ENCODE data around the gene FGF1.

Gene FGF1

GRCh38 chr5:142692321-142692894, 6.5 kb upstream of the FGF1 start:
- no peaks in the 10 kb centered on the region for H3K36me3 ChIP-seq (ENCODE audit: control insufficient read depth, insufficient read depth, low read length)
- H3K4me3 ChIP-seq (ENCODE audit: low read depth, low read length), result no peak overlapping the region
- H3K27me3 ChIP-seq (ENCODE audit: control insufficient read depth, insufficient read depth, low read length), result no peaks in the 10 kb centered on the region
- H3K4me1 ChIP-seq (ENCODE audit: control insufficient read depth, insufficient read depth, low read length), result no peaks in the 10 kb centered on the region
- H3K9ac ChIP-seq (ENCODE audit: low read depth, low read length), result no peak overlapping the region
- no peaks in the 10 kb centered on the region for H3K9me3 ChIP-seq (ENCODE audit: control insufficient read depth, insufficient read depth, low read length)

GRCh38 chr5:142690667-142691066, 4.8 kb upstream of the FGF1 start:
- Histone ChIP-seq H3K9me3 (ENCODE audit: control insufficient read depth, insufficient read depth, low read length) (no peaks in the 10 kb centered on the region), H3K4me1 (ENCODE audit: control insufficient read depth, insufficient read depth, low read length) (peaks cover 3% of the 10 kb centered on the region), H3K9ac (ENCODE audit: low read depth, low read length) (no peak overlapping the region), H3K36me3 (ENCODE audit: control insufficient read depth, insufficient read depth, low read length) (no peaks in the 10 kb centered on the region), H3K27me3 (ENCODE audit: control insufficient read depth, insufficient read depth, low read length) (no peaks in the 10 kb centered on the region), H3K4me3 (ENCODE audit: low read depth, low read length) (no peak overlapping the region)

- Histone ChIP-seq H3K4me1 (ENCODE audit: control insufficient read depth, insufficient read depth, low read length) (peaks cover 17% of the 10 kb centered on the region), H3K27me3 (ENCODE audit: control insufficient read depth, insufficient read depth, low read length) (no peaks in the 10 kb centered on the region), H3K9ac (ENCODE audit: low read depth, low read length) (no peak overlapping the region), H3K4me3 (ENCODE audit: low read depth, low read length) (no peak overlapping the region), H3K36me3 (ENCODE audit: control insufficient read depth, insufficient read depth, low read length) (no peaks in the 10 kb centered on the region), H3K9me3 (ENCODE audit: control insufficient read depth, insufficient read depth, low read length) (no peaks in the 10 kb centered on the region)
Measured at GRCh38 chr5:142689081-142689480, 3.2 kb upstream of the FGF1 start.

- no peak overlapping the region for H3K4me3 ChIP-seq (ENCODE audit: low read depth, low read length)
- no peaks in the 10 kb centered on the region for H3K36me3 ChIP-seq (ENCODE audit: control insufficient read depth, insufficient read depth, low read length)
- peaks cover 20% of the 10 kb centered on the region for H3K4me1 ChIP-seq (ENCODE audit: control insufficient read depth, insufficient read depth, low read length)
Measured at GRCh38 chr5:142688281-142688989, 2.5 kb upstream of the FGF1 start.

GRCh38 chr5:142686968-142687367, 1.1 kb upstream of the FGF1 start:
- peaks cover 25% of the 10 kb centered on the region for H3K4me1 ChIP-seq (ENCODE audit: control insufficient read depth, insufficient read depth, low read length)
- H3K9me3 ChIP-seq (ENCODE audit: control insufficient read depth, insufficient read depth, low read length), result no peaks in the 10 kb centered on the region
- H3K9ac ChIP-seq (ENCODE audit: low read depth, low read length), result no peak overlapping the region
- no peaks in the 10 kb centered on the region for H3K27me3 ChIP-seq (ENCODE audit: control insufficient read depth, insufficient read depth, low read length)
- no peak overlapping the region for H3K4me3 ChIP-seq (ENCODE audit: low read depth, low read length)
- H3K36me3 ChIP-seq (ENCODE audit: control insufficient read depth, insufficient read depth, low read length), result no peaks in the 10 kb centered on the region

More at GRCh38 chr5:142688281-142688989, 2.5 kb upstream of the FGF1 start:
- no peaks in the 10 kb centered on the region for H3K27me3 ChIP-seq (ENCODE audit: control insufficient read depth, insufficient read depth, low read length)
- H3K9ac ChIP-seq (ENCODE audit: low read depth, low read length), result no peak overlapping the region
- H3K9me3 ChIP-seq (ENCODE audit: control insufficient read depth, insufficient read depth, low read length), result no peaks in the 10 kb centered on the region

- Histone ChIP-seq H3K27me3 (ENCODE audit: control insufficient read depth, insufficient read depth, low read length) (no peaks in the 10 kb centered on the region), H3K9me3 (ENCODE audit: control insufficient read depth, insufficient read depth, low read length) (no peaks in the 10 kb centered on the region), H3K9ac (ENCODE audit: low read depth, low read length) (no peak overlapping the region), H3K36me3 (ENCODE audit: control insufficient read depth, insufficient read depth, low read length) (no peaks in the 10 kb centered on the region), H3K4me1 (ENCODE audit: control insufficient read depth, insufficient read depth, low read length) (peaks cover 25% of the 10 kb centered on the region), H3K4me3 (ENCODE audit: low read depth, low read length) (no peak overlapping the region)
Measured at GRCh38 chr5:142686210-142686734, 382 bp upstream of the FGF1 start.

GRCh38 chr5:142684508-142685041, 1.3 kb downstream of the FGF1 start:
- Histone ChIP-seq H3K4me1 (ENCODE audit: control insufficient read depth, insufficient read depth, low read length) (peaks cover 25% of the 10 kb centered on the region), H3K27me3 (ENCODE audit: control insufficient read depth, insufficient read depth, low read length) (no peaks in the 10 kb centered on the region), H3K36me3 (ENCODE audit: control insufficient read depth, insufficient read depth, low read length) (no peaks in the 10 kb centered on the region), H3K4me3 (ENCODE audit: low read depth, low read length) (no peak overlapping the region), H3K9me3 (ENCODE audit: control insufficient read depth, insufficient read depth, low read length) (no peaks in the 10 kb centered on the region), H3K9ac (ENCODE audit: low read depth, low read length) (no peak overlapping the region)

GRCh38 chr5:142683881-142684505, 1.9 kb downstream of the FGF1 start:
- Histone ChIP-seq H3K4me3 (ENCODE audit: low read depth, low read length) (no peak overlapping the region), H3K27me3 (ENCODE audit: control insufficient read depth, insufficient read depth, low read length) (no peaks in the 10 kb centered on the region), H3K36me3 (ENCODE audit: control insufficient read depth, insufficient read depth, low read length) (no peaks in the 10 kb centered on the region), H3K4me1 (ENCODE audit: control insufficient read depth, insufficient read depth, low read length) (peaks cover 25% of the 10 kb centered on the region), H3K9me3 (ENCODE audit: control insufficient read depth, insufficient read depth, low read length) (no peaks in the 10 kb centered on the region), H3K9ac (ENCODE audit: low read depth, low read length) (no peak overlapping the region)

- Histone ChIP-seq H3K4me1 (ENCODE audit: control insufficient read depth, insufficient read depth, low read length) (peaks cover 25% of the 10 kb centered on the region), H3K27me3 (ENCODE audit: control insufficient read depth, insufficient read depth, low read length) (no peaks in the 10 kb centered on the region), H3K4me3 (ENCODE audit: low read depth, low read length) (no peak overlapping the region), H3K9me3 (ENCODE audit: control insufficient read depth, insufficient read depth, low read length) (no peaks in the 10 kb centered on the region), H3K9ac (ENCODE audit: low read depth, low read length) (no peak overlapping the region), H3K36me3 (ENCODE audit: control insufficient read depth, insufficient read depth, low read length) (no peaks in the 10 kb centered on the region)
Measured at GRCh38 chr5:142683116-142683515, 2.8 kb downstream of the FGF1 start.

- Histone ChIP-seq H3K4me3 (ENCODE audit: low read depth, low read length) (no peak overlapping the region), H3K9ac (ENCODE audit: low read depth, low read length) (no peak overlapping the region)
Measured at GRCh38 chr5:142680605-142681259, 5.2 kb downstream of the FGF1 start.

GRCh38 chr5:142679744-142680143, 6.1 kb downstream of the FGF1 start:
- no peaks in the 10 kb centered on the region for H3K27me3 ChIP-seq (ENCODE audit: control insufficient read depth, insufficient read depth, low read length)
- no peaks in the 10 kb centered on the region for H3K36me3 ChIP-seq (ENCODE audit: control insufficient read depth, insufficient read depth, low read length)
- no peak overlapping the region for H3K9ac ChIP-seq (ENCODE audit: low read depth, low read length)
- H3K4me3 ChIP-seq (ENCODE audit: low read depth, low read length), result no peak overlapping the region
- peaks cover 13% of the 10 kb centered on the region for H3K4me1 ChIP-seq (ENCODE audit: control insufficient read depth, insufficient read depth, low read length)
- no peaks in the 10 kb centered on the region for H3K9me3 ChIP-seq (ENCODE audit: control insufficient read depth, insufficient read depth, low read length)

More at GRCh38 chr5:142680605-142681259, 5.2 kb downstream of the FGF1 start:
- H3K27me3 ChIP-seq (ENCODE audit: control insufficient read depth, insufficient read depth, low read length), result no peaks in the 10 kb centered on the region
- H3K4me1 ChIP-seq (ENCODE audit: control insufficient read depth, insufficient read depth, low read length), result peaks cover 22% of the 10 kb centered on the region
- H3K9me3 ChIP-seq (ENCODE audit: control insufficient read depth, insufficient read depth, low read length), result no peaks in the 10 kb centered on the region
- H3K36me3 ChIP-seq (ENCODE audit: control insufficient read depth, insufficient read depth, low read length), result no peaks in the 10 kb centered on the region
